Psoas muscle (tissue), 8 donors: ENCODE measurements around the gene ST8SIA5. TPM values are rescaled to one million over a fixed set of nuclear protein-coding genes. Genes with fewer than 3 reads are reported as not detected.
A peak's percentile ranks its signal among the peaks of the same experiment; 100 is the strongest.

Experiments used
- ATAC-seq, 4 donors: fragments of 200-7000 bp; cut with Tn5 transposase; one replicate each; pipeline ENCODE4 v1.9.1; 2020; ENCODE audit warnings: moderate library complexity in 3 of 4, mild to moderate bottlenecking in 2 of 4
- DNase-seq, 2 donors: peaks; one replicate each; pipeline ENCODE4 v3.0.0-alpha.2; 2020
- H3K27ac ChIP-seq: fragments of 200-600 bp; one replicate; pipeline ENCODE4 v1.8.0; 2022
- H3K27me3 ChIP-seq, 3 donors: fragments of 200-600 bp in 1 of 3; one replicate each; pipeline versions ENCODE4 v1.6.1 to v1.8.0; 2013 to 2022; ENCODE audit warnings: low read length in 2 of 3, mild to moderate bottlenecking in 2 of 3, moderate library complexity in 1 of 3; ENCODE audit not compliant: insufficient read depth in 3 of 3
- H3K36me3 ChIP-seq, 2 donors: fragments of 200-600 bp in 1 of 2; one replicate each; pipeline versions ENCODE4 v1.6.1 to v1.8.0; 2013 to 2022; ENCODE audit warnings: low read depth in 1 of 2, mild to moderate bottlenecking in 1 of 2, moderate library complexity in 1 of 2; ENCODE audit not compliant: insufficient read depth in 1 of 2
- H3K4me1 ChIP-seq: fragments of 200-600 bp; one replicate; pipeline ENCODE4 v1.8.0; 2022
- H3K4me3 ChIP-seq: fragments of 200-600 bp; one replicate; pipeline ENCODE4 v1.8.0; 2022; ENCODE audit warnings: mild to moderate bottlenecking
- H3K9me3 ChIP-seq: fragments of 200-600 bp; one replicate; pipeline ENCODE4 v1.8.0; 2022
- CTCF ChIP-seq: fragments of 200-600 bp; IDR thresholded peaks from one replicate; pipeline ENCODE4 v1.8.0; 2022; ENCODE audit warnings: antibody characterized with exemption
- WGBS, 3 donors: extraction: QIAGEN DNeasy Blood & Tissue Kit; methylation state at CpG; one replicate each; pipeline versions ENCODE4 v1.1.6 to v1.1.7; 2013; 5-methylcytosine and 5-hydroxymethylcytosine counted together
- intact Hi-C, 2 donors: fragments of 100-400 bp; cut with DNase I; formaldehyde crosslinking; loops; one replicate each; pipeline versions ENCODE4 v1.11.0 to v1.14.2; 2022
- polyA plus RNA-seq, 3 donors: library from polyadenylated mRNA; stranded (reverse); fragments of 200-250 nt; gene quantifications; one replicate each; pipeline ENCODE4 v1.2.3, GENCODE V29; 2013
- total RNA-seq, 4 donors: library from RNA; stranded (reverse); fragmentation: NEBNext Ultra II Directional in 2 of 4; extraction: Animal tissue kit (Norgen Biotek cat#: 25700) in 2 of 4; gene quantifications; one replicate each; pipeline versions ENCODE4 v1.2.1 to v1.2.4, GENCODE V29; 2021 to 2023
- donor health status: healthy with polysubstance abuse.
- donor health status: DM: no; HTN: no; CAD: no; lungs with moderate emphysema.
- donor health status: Bipolar disorder and iron deficiency.
- donor health status: healthy.
- donor health status: DM: yes; HTN: yes; CAD: no.
- donor health status: DM: no; HTN: no; CAD: no.
- donor health status: DM: no; HTN: no; CAD: no.
- donor health status: DM: yes; HTN: yes; CAD: no.

Gene ST8SIA5
- total and polyA plus RNA-seq, 7 donors, result 1.8 to 9.9 (median 3.2) TPM

GRCh38 chr18:46705521-46705920 is 51.3 kb downstream of the ST8SIA5 start:
- DNase-seq (no peak), ATAC-seq (no peak)
- Histone ChIP-seq H3K9me3 (no peaks in the 10 kb centered on the region), H3K27ac (no peak overlapping the region), H3K4me1 (peaks cover 37% of the 10 kb centered on the region), H3K27me3 (no peaks in the 10 kb centered on the region), H3K36me3 (no peaks in the 10 kb centered on the region), H3K4me3 (no peak overlapping the region)
- no peak for TF ChIP-seq CTCF
- intact Hi-C loops, result no loop called here
- 50 to 52% (median 52%) methylated on average over 4 to 5 of the region's 5 CpGs for WGBS, 3 donors

DNA sequence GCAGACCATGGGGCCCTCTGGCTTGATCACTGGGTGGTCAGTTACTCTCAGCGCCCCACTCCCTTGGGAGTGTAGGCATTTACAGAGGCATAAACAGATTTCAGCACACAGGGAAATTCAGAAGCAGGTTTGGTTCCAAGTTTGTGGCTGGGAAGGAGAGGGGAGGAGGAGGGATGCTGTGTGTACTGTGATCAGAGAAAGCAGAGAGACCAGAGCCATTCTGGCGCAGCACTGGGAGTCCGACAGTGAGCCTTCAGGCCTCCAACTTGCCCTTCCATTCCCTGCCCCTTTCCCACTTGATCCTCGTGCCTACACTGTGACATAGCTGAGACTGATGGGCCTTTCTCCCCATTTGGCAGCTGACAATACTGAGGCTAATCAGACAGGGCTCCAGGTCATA is 52.0 kb downstream of the ST8SIA5 start:
- Histone ChIP-seq H3K4me3 (no peak overlapping the region), H3K9me3 (no peaks in the 10 kb centered on the region), H3K27ac (no peak overlapping the region), H3K4me1 (peaks cover 33% of the 10 kb centered on the region), H3K27me3 (no peaks in the 10 kb centered on the region), H3K36me3 (no peaks in the 10 kb centered on the region)
- no peak for DNase-seq
- TF ChIP-seq CTCF, result no peak
- intact Hi-C loops, result no loop called here
- 88 to 100% (median 92%) methylated on average over 1 to 4 of the region's 4 CpGs for WGBS, 3 donors
- ATAC-seq, result no peak

DNA sequence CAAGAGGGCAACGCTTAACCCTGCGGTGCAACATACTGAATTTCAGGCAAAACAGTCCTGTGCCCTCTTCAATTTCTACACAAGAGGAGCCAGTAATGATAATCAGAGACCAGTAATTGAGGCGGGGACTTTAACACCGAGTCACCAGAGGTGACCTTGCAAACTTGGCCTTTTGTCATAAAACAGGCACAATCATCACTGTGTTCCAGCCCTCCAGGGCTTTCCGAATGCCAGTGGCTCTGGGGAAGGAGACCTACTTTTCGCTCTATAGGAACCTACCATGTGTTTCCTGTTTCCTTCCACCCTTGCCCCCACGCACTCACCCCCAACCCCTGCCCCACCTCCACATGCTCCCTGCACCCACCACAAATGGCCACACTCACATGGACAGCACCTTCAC is 52.7 kb downstream of the ST8SIA5 start:
- no peak for TF ChIP-seq CTCF
- WGBS, 3 donors, result 68 to 74% (median 72%) methylated on average over 7 of the region's 7 CpGs
- ATAC-seq (no peak), DNase-seq (no peak)
- no peaks in the 10 kb centered on the region for H3K9me3 ChIP-seq
- H3K27ac ChIP-seq, result no peak overlapping the region
- no peaks in the 10 kb centered on the region for H3K36me3 ChIP-seq
- intact Hi-C loops, result no loop called here
- H3K4me1 ChIP-seq, result peaks cover 28% of the 10 kb centered on the region
- H3K4me3 ChIP-seq, result no peak overlapping the region
- no peaks in the 10 kb centered on the region for H3K27me3 ChIP-seq

- ATAC-seq (peak; percentile 73 to 91 (median 88)), DNase-seq (peak in 1 of 2 donors; percentile 65)
- Histone ChIP-seq H3K36me3 (no peaks in the 10 kb centered on the region), H3K27ac (peak overlapping the region; percentile 61), H3K9me3 (no peaks in the 10 kb centered on the region), H3K4me3 (no peak overlapping the region), H3K4me1 (peaks cover 28% of the 10 kb centered on the region), H3K27me3 (no peaks in the 10 kb centered on the region)
- intact Hi-C loops, result no loop called here
- TF ChIP-seq CTCF, result no peak
- 33 to 55% (median 41%) methylated on average over 6 of the region's 6 CpGs for WGBS, 3 donors
These were observed 54.4 kb downstream of the ST8SIA5 start for GRCh38 chr18:46702471-46702870.

- no peak for ATAC-seq
These were observed 56.6 kb downstream of the ST8SIA5 start for GRCh38 chr18:46700066-46700824.

More at GRCh38 chr18:46700066-46700824, 56.6 kb downstream of the ST8SIA5 start:
- H3K4me3 ChIP-seq, result no peak overlapping the region
- DNase-seq, result no peak
- WGBS, 3 donors, result 68 to 83% (median 72%) methylated on average over 5 of the region's 5 CpGs
- intact Hi-C loops, result no loop called here
- no peak for TF ChIP-seq CTCF
- H3K27me3 ChIP-seq, result no peaks in the 10 kb centered on the region
- H3K4me1 ChIP-seq, result peaks cover 19% of the 10 kb centered on the region
- no peaks in the 10 kb centered on the region for H3K9me3 ChIP-seq
- H3K36me3 ChIP-seq, result no peaks in the 10 kb centered on the region
- no peak overlapping the region for H3K27ac ChIP-seq
